ENCODE data around the gene ATG13.

The ATG13 gene

GRCh38 chr11:46628961-46629360 is 11.6 kb downstream of the ATG13 start:
- H3K79me2 ChIP-seq (ENCODE audit: low read length), result peaks cover 29% of the 10 kb centered on the region
- TF ChIP-seq EZH2phosphoT487 (IDR thresholded peaks at IDR 0.05; ENCODE audit: low read length) (no peak), CTCF (IDR thresholded peaks at IDR 0.05; ENCODE audit: low read length) (no peak), EZH2 (optimal IDR thresholded peaks at IDR 0.05; ENCODE audit: low read depth, low read length) (no peak)
- no peak for DNase-seq
- H3K9me3 ChIP-seq (replicated peaks; ENCODE audit: insufficient read depth, low read length), result no peaks in the 10 kb centered on the region
- H3K9ac ChIP-seq (ENCODE audit: low read length), result no peak overlapping the region
- no peak overlapping the region for H3K4me3 ChIP-seq (ENCODE audit: low read length)
- no peaks in the 10 kb centered on the region for H3K27me3 ChIP-seq (replicated peaks; ENCODE audit: insufficient read depth, low read length)
- no peak overlapping the region for H2AFZ ChIP-seq (ENCODE audit: low read length)
- H3K4me1 ChIP-seq (ENCODE audit: low read length), result no peaks in the 10 kb centered on the region
- H3F3A ChIP-seq (ENCODE audit: insufficient read depth, low read length), result no peaks in the 10 kb centered on the region
- H3K27ac ChIP-seq (ENCODE audit: low read length), result no peak overlapping the region
- H3K4me2 ChIP-seq (ENCODE audit: low read depth, low read length), result no peak overlapping the region
- no peaks in the 10 kb centered on the region; the same call in 1 of the 2 replicates for H3K36me3 ChIP-seq (replicated peaks; ENCODE audit: insufficient read depth, low read length)
- no peaks in the 10 kb centered on the region for H3K9me2 ChIP-seq (replicated peaks; ENCODE audit: insufficient read depth, low read length)
- no peaks in the 10 kb centered on the region for H4K20me1 ChIP-seq (ENCODE audit: insufficient read depth, low read length)

- H3K9me3 ChIP-seq (replicated peaks; ENCODE audit: insufficient read depth, low read length), result no peaks in the 10 kb centered on the region
Measured at GRCh38 chr11:46630237-46630636, 12.9 kb downstream of the ATG13 start.

GRCh38 chr11:46631676-46632075 is 14.3 kb downstream of the ATG13 start:
- no peak overlapping the region for H2AFZ ChIP-seq (ENCODE audit: low read length)
- H4K20me1 ChIP-seq (ENCODE audit: insufficient read depth, low read length), result no peaks in the 10 kb centered on the region
- H3K9me2 ChIP-seq (replicated peaks; ENCODE audit: insufficient read depth, low read length), result no peaks in the 10 kb centered on the region
- no peaks in the 10 kb centered on the region for H3K27me3 ChIP-seq (replicated peaks; ENCODE audit: insufficient read depth, low read length)
- no peak for TF ChIP-seq EZH2phosphoT487 (IDR thresholded peaks at IDR 0.05; ENCODE audit: low read length)
- no peak for TF ChIP-seq EZH2 (optimal IDR thresholded peaks at IDR 0.05; ENCODE audit: low read depth, low read length)
- no peak for TF ChIP-seq CTCF (IDR thresholded peaks at IDR 0.05; ENCODE audit: low read length)
- no peak overlapping the region for H3K27ac ChIP-seq (ENCODE audit: low read length)
- no peaks in the 10 kb centered on the region; the same call in 1 of the 2 replicates for H3K36me3 ChIP-seq (replicated peaks; ENCODE audit: insufficient read depth, low read length)
- H3K4me3 ChIP-seq (ENCODE audit: low read length), result no peak overlapping the region
- H3K79me2 ChIP-seq (ENCODE audit: low read length), result peaks cover 8% of the 10 kb centered on the region
- no peak for DNase-seq
- no peak overlapping the region for H3K9ac ChIP-seq (ENCODE audit: low read length)
- H3K4me2 ChIP-seq (ENCODE audit: low read depth, low read length), result no peak overlapping the region
- H3K4me1 ChIP-seq (ENCODE audit: low read length), result no peaks in the 10 kb centered on the region
- H3K9me3 ChIP-seq (replicated peaks; ENCODE audit: insufficient read depth, low read length), result no peaks in the 10 kb centered on the region
- no peaks in the 10 kb centered on the region for H3F3A ChIP-seq (ENCODE audit: insufficient read depth, low read length)

More at GRCh38 chr11:46630237-46630636, 12.9 kb downstream of the ATG13 start:
- H4K20me1 ChIP-seq (ENCODE audit: insufficient read depth, low read length), result no peaks in the 10 kb centered on the region
- H3F3A ChIP-seq (ENCODE audit: insufficient read depth, low read length), result no peaks in the 10 kb centered on the region
- H3K27me3 ChIP-seq (replicated peaks; ENCODE audit: insufficient read depth, low read length), result no peaks in the 10 kb centered on the region
- TF ChIP-seq EZH2 (optimal IDR thresholded peaks at IDR 0.05; ENCODE audit: low read depth, low read length) (no peak), EZH2phosphoT487 (IDR thresholded peaks at IDR 0.05; ENCODE audit: low read length) (no peak), CTCF (IDR thresholded peaks at IDR 0.05; ENCODE audit: low read length) (no peak)
- DNase-seq, result no peak
- peaks cover 17% of the 10 kb centered on the region for H3K79me2 ChIP-seq (ENCODE audit: low read length)
- no peaks in the 10 kb centered on the region for H3K9me2 ChIP-seq (replicated peaks; ENCODE audit: insufficient read depth, low read length)
- H3K4me1 ChIP-seq (ENCODE audit: low read length), result no peaks in the 10 kb centered on the region
- H3K4me2 ChIP-seq (ENCODE audit: low read depth, low read length), result no peak overlapping the region
- H3K27ac ChIP-seq (ENCODE audit: low read length), result no peak overlapping the region
- no peak overlapping the region for H3K4me3 ChIP-seq (ENCODE audit: low read length)
- H3K9ac ChIP-seq (ENCODE audit: low read length), result no peak overlapping the region
- H2AFZ ChIP-seq (ENCODE audit: low read length), result no peak overlapping the region
- H3K36me3 ChIP-seq (replicated peaks; ENCODE audit: insufficient read depth, low read length), result no peaks in the 10 kb centered on the region; the same call in 1 of the 2 replicates

Data from MM.1S (cell line).